GM12878 (cell line): ENCODE measurements around the gene NSUN5. TPM values are rescaled to one million over a fixed set of nuclear protein-coding genes. Genes with fewer than 3 reads are reported as not detected.

Experiments used
- ATAC-seq: fragments of 200-7000 bp; cut with Tn5 transposase; 3 replicates; pipeline ENCODE4 v1.9.1; 2020; ENCODE audit warnings: mild to moderate bottlenecking, moderate library complexity
- BruUV-seq: library from RNA; stranded (reverse); fragments of 400-500 nt; replicated peaks from 2 replicates; lab custom pipeline; 2021; lab: Mats Ljungman, UMichigan
- CTCF ChIA-PET: fragments of 300-600 bp; sonication (Branson Sonifier 250); formaldehyde crosslinking; extraction: SDS; loops from one replicate; lab custom pipeline; 2021; ENCODE audit warnings: inconsistent platforms; lab: Yijun Ruan, JAX
- POLR2A ChIA-PET: fragments of 350-600 bp; formaldehyde crosslinking; extraction: SDS; loops from one replicate; lab custom pipeline; 2021; ENCODE audit warnings: inconsistent platforms; lab: Charles Lee
- RAD21 ChIA-PET: fragments of 300-600 bp; sonication (Branson Sonifier 250); formaldehyde crosslinking; loops from one replicate; lab custom pipeline; 2023; ENCODE audit warnings: antibody characterized with exemption; ENCODE audit not compliant: unreplicated experiment; lab: Charles Lee
- SMC1A ChIA-PET: fragments of 300-600 bp; sonication (Branson Sonifier 250); formaldehyde crosslinking; loops from one replicate; lab custom pipeline; 2023; ENCODE audit not compliant: unreplicated experiment, uncharacterized antibody; lab: Charles Lee
- DNase-seq: peaks from one replicate; pipeline ENCODE4 v3.0.0-alpha.2; 2011; ENCODE audit warnings: low read depth, low spot score
- FAIRE-seq: peaks from 3 replicates; lab custom pipeline; 2011; peaks lifted over from hg19 to GRCh38; lab: Jason Lieb, UNC
- H2AFZ ChIP-seq: 2 replicates; pipeline ENCODE4 v1.6.0; 2011; ENCODE audit warnings: low read depth, low read length, control low read depth; ENCODE audit not compliant: control insufficient read depth
- H3K27ac ChIP-seq: 2 replicates; pipeline ENCODE4 v1.5.1; 2011; ENCODE audit warnings: control low read depth; ENCODE audit not compliant: control insufficient read depth, insufficient read depth
- H3K27me3 ChIP-seq, 2 experiments: replicated peaks in 1 of 2; 2 replicates each; pipeline versions ENCODE4 v1.6.0 to v1.6.1; 2011; ENCODE audit warnings: low read length in 1 of 2; ENCODE audit not compliant: control insufficient read depth in 2 of 2, insufficient read depth in 2 of 2
- H3K36me3 ChIP-seq, 2 experiments: 2 replicates each; pipeline ENCODE4 v1.5.1; 2011; ENCODE audit warnings: low read length in 1 of 2; ENCODE audit not compliant: control insufficient read depth in 2 of 2, insufficient read depth in 2 of 2
- H3K4me1 ChIP-seq: 2 replicates; pipeline ENCODE4 v1.6.1; 2011; ENCODE audit warnings: mild to moderate bottlenecking, low read length, moderate library complexity, mixed read lengths; ENCODE audit not compliant: control insufficient read depth, insufficient read depth
- H3K4me2 ChIP-seq: 2 replicates; pipeline ENCODE4 v1.6.0; 2011; ENCODE audit warnings: control low read depth; ENCODE audit not compliant: control insufficient read depth, insufficient read depth
- H3K4me3 ChIP-seq: fragments of 200-600 bp; sonication (generic); 2 replicates; pipeline ENCODE4 v1.5.1; 2016
- H3K79me2 ChIP-seq: 2 replicates; pipeline ENCODE4 v1.6.0; 2011; ENCODE audit warnings: low read length; ENCODE audit not compliant: control insufficient read depth, insufficient read depth
- H3K9ac ChIP-seq: 2 replicates; pipeline ENCODE4 v1.8.0; 2011; ENCODE audit warnings: low read length, control low read depth, mixed read lengths; ENCODE audit not compliant: control insufficient read depth, insufficient read depth
- H3K9me3 ChIP-seq: replicated peaks from 3 replicates; pipeline ENCODE4 v1.5.1; 2011; ENCODE audit warnings: mild to moderate bottlenecking, low read length; ENCODE audit not compliant: control insufficient read depth, insufficient read depth
- H4K20me1 ChIP-seq: 2 replicates; pipeline ENCODE4 v1.6.0; 2011; ENCODE audit not compliant: control insufficient read depth, insufficient read depth
- ASH2L ChIP-seq: fragments of 300-600, 200-600 bp; sonication (generic); IDR thresholded peaks from 2 replicates; pipeline ENCODE4 v1.6.1; 2017; ENCODE audit warnings: low read depth, mild to moderate bottlenecking, borderline replicate concordance
- EGR1 ChIP-seq, 2 experiments: IDR thresholded peaks; 1 replicate in 1 of 2; 2 replicates in 1 of 2; pipeline ENCODE4 v1.6.1; 2011 to 2012; ENCODE audit warnings: low read depth in 2 of 2, low read length in 2 of 2, borderline replicate concordance in 1 of 2, mild to moderate bottlenecking in 1 of 2, moderate library complexity in 1 of 2
- FOXK2 ChIP-seq: fragments of 450-650 bp; IDR thresholded peaks from 2 replicates; pipeline ENCODE4 v1.6.1; 2017; ENCODE audit warnings: mild to moderate bottlenecking, moderate library complexity
- MEF2A ChIP-seq: IDR thresholded peaks from 2 replicates; pipeline ENCODE4 v1.6.1; 2011; ENCODE audit warnings: low read depth, mild to moderate bottlenecking, low read length, moderate library complexity; ENCODE audit not compliant: insufficient read depth
- MTA3 ChIP-seq: IDR thresholded peaks from 2 replicates; pipeline ENCODE4 v1.6.1; 2012; ENCODE audit warnings: low read length, inconsistent platforms, borderline replicate concordance
- PAX5 ChIP-seq: IDR thresholded peaks from 2 replicates; pipeline ENCODE4 v1.6.1; 2011; ENCODE audit warnings: low read depth, low read length, borderline replicate concordance
- POLR2AphosphoS2 ChIP-seq: IDR thresholded peaks from 2 replicates; pipeline ENCODE4 v1.6.1; 2011; ENCODE audit warnings: low read depth, mild to moderate bottlenecking, low read length, improper control_type of control experiment, moderate library complexity
- SMAD5 ChIP-seq: IDR thresholded peaks from 2 replicates; pipeline ENCODE4 v1.6.1; 2016; ENCODE audit warnings: antibody characterized with exemption, low read depth
- TCF12 ChIP-seq: IDR thresholded peaks from 2 replicates; pipeline ENCODE4 v1.6.1; 2011; ENCODE audit warnings: low read depth, mild to moderate bottlenecking, low read length
- TCF3 ChIP-seq: IDR thresholded peaks from 2 replicates; pipeline ENCODE4 v1.6.1; 2012; ENCODE audit warnings: low read depth, mild to moderate bottlenecking, low read length, borderline replicate concordance; ENCODE audit not compliant: insufficient read depth
- YBX1 ChIP-seq: fragments of 450-650 bp; IDR thresholded peaks from 2 replicates; pipeline ENCODE4 v1.6.1; 2016; ENCODE audit warnings: antibody characterized with exemption
- ZNF274 ChIP-seq: IDR thresholded peaks from one replicate; pipeline ENCODE4 v1.8.0; 2011; ENCODE audit not compliant: insufficient read length, insufficient read depth
- WGBS: methylation state at CpG from one replicate; pipeline ENCODE4 v1.1.6; 2016; ENCODE audit warnings: low lambda C conversion rate; ENCODE audit not compliant: insufficient replicate concordance, insufficient coverage; ENCODE audit errors: missing lambda C conversion rate; 5-methylcytosine and 5-hydroxymethylcytosine counted together
- in situ Hi-C: fragments of 300-500 bp; cut with MboI; formaldehyde crosslinking; loops from 9 replicates; pipeline ENCODE4 v1.14.3; 2018; ENCODE audit warnings: mixed read lengths
- intact Hi-C: fragments of 100-400 bp; cut with micrococcal nuclease; formaldehyde crosslinking; loops from one replicate; pipeline ENCODE4 v1.14.2; 2022; ENCODE audit not compliant: unreplicated experiment
- polyA plus RNA-seq, 11 experiments: library from polyadenylated mRNA; depleted of rRNA in 4 of 11; unstranded in 6 of 11; stranded (reverse) in 5 of 11; fragments of >200 nt; fragmentation: Nextera tagmentation in 4 of 11; fragmentation: Illumina TruSeq in 1 of 11; extraction: Ambion mirVana in 4 of 11; extraction: Trizol in 1 of 11; gene quantifications; 1 replicate in 1 of 11; 2 replicates in 10 of 11; pipeline versions ENCODE4 v1.2.1 to v1.2.3, GENCODE V29; 2011 to 2016; ENCODE audit warnings: inconsistent platforms in 2 of 11, missing spikeins in 2 of 11, low read depth in 1 of 11
- total RNA-seq, 4 experiments: library from RNA; depleted of rRNA in 3 of 4; stranded (reverse); fragments of >200 nt in 3 of 4; fragmentation: Illumina TruSeq in 1 of 4; extraction: Trizol in 1 of 4; gene quantifications; 2 replicates each; pipeline versions ENCODE4 v1.2.1 to v1.2.3, GENCODE V29; 2013 to 2021
- TF ChIP-seq, protein P1 (sequence below): fragments of 450-650 bp; IDR thresholded peaks from 2 replicates; pipeline ENCODE4 v1.6.1; 2017; ENCODE audit warnings: low read depth, mild to moderate bottlenecking, moderate library complexity

NSUN5 gene
- total and polyA plus RNA-seq, 10 of the 15 experiments (the other 5 are each of a cell fraction or from before 2014, with no cell fraction given) = 2.0 to 63.4 (median 38.2) TPM

DNA sequence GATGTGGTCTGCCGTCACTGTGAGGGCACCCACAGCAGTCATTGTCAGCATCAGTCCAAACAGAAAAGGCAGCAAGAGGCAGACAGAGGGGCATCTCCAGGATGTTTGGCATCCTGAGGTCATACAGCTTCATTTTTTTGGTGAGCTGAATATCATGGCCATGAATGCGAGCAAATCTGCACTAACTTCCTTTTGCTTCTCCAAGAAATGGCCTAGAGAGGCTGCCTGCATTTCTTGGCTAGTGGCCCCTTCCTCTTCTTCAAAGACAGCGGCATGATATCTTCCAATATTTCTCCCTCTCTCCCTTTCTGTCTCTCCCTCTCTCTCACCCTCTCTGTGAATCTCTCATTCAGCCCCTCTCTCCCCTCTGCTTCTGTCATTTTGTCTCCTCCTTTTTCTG, 44.2 kb upstream of the NSUN5 start:
- RAD21 ChIA-PET = no interaction called here
- no peak for FAIRE-seq

GRCh38 chr7:73351447-73352167, 43.0 kb upstream of the NSUN5 start:
- intact Hi-C loops = no loop called here
- H3K4me3 ChIP-seq = no peak overlapping the region
- ChIA-PET POLR2A (no interaction called here), CTCF (interaction anchor here (1.2 kb wide), 1 partner anchor 100 kb away, joined by 3 read pairs; no protein-coding TSS in a partner anchor), RAD21 (no interaction called here), SMC1A (no interaction called here)
- ATAC-seq (no peak), DNase-seq (no peak), FAIRE-seq (peak; percentile 18)
- H3K4me1 ChIP-seq = no peaks in the 10 kb centered on the region
- WGBS = 44% methylated on average over 6 of the region's 6 CpGs
- BruUV-seq = no TSS peak
- H3K9me3 ChIP-seq = no peaks in the 10 kb centered on the region
- H2AFZ ChIP-seq = no peak overlapping the region
- H3K4me2 ChIP-seq = no peak overlapping the region
- H3K79me2 ChIP-seq = no peaks in the 10 kb centered on the region
- H3K36me3 ChIP-seq = no peaks in the 10 kb centered on the region
- no peaks in the 10 kb centered on the region for H4K20me1 ChIP-seq
- H3K9ac ChIP-seq = no peak overlapping the region
- H3K27me3 ChIP-seq = no peaks in the 10 kb centered on the region; a peak in 1 of 4 replicates
- in situ Hi-C loops = no loop called here
- no peak overlapping the region for H3K27ac ChIP-seq
- TF ChIP-seq FOXK2 (no peak), PAX5 (no peak), ASH2L (no peak), MEF2A (no peak), YBX1 (no peak), POLR2AphosphoS2 (no peak), TCF3 (no peak), ZNF274 (no peak), TCF12 (no peak)
- TF ChIP-seq, protein P1, sequence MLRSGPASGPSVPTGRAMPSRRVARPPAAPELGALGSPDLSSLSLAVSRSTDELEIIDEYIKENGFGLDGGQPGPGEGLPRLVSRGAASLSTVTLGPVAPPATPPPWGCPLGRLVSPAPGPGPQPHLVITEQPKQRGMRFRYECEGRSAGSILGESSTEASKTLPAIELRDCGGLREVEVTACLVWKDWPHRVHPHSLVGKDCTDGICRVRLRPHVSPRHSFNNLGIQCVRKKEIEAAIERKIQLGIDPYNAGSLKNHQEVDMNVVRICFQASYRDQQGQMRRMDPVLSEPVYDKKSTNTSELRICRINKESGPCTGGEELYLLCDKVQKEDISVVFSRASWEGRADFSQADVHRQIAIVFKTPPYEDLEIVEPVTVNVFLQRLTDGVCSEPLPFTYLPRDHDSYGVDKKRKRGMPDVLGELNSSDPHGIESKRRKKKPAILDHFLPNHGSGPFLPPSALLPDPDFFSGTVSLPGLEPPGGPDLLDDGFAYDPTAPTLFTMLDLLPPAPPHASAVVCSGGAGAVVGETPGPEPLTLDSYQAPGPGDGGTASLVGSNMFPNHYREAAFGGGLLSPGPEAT = no peak

More for the DNA sequence above, 44.2 kb upstream of the NSUN5 start:
- H3K27ac ChIP-seq = no peak overlapping the region
- no peaks in the 10 kb centered on the region for H3K79me2 ChIP-seq
- no peaks in the 10 kb centered on the region for H3K4me1 ChIP-seq
- TF ChIP-seq YBX1 (no peak), POLR2AphosphoS2 (no peak), MTA3 (no peak), EGR1 (IDR thresholded peaks at IDR 0.05; ENCODE audit: borderline replicate concordance in 1 of 2, low read depth in 2 of 2, low read length in 2 of 2) (no peak), SMAD5 (no peak)
- no peaks in the 10 kb centered on the region for H3K36me3 ChIP-seq
- no peak overlapping the region for H2AFZ ChIP-seq
- ATAC-seq = no peak
- no peaks in the 10 kb centered on the region for H4K20me1 ChIP-seq
- SMC1A ChIA-PET = interaction anchor here (0.5 kb wide), 1 partner anchor 676 kb away, joined by 3 read pairs; no protein-coding TSS in a partner anchor
- WGBS = 59% methylated on average over 3 of the region's 3 CpGs
- POLR2A ChIA-PET = no interaction called here
- CTCF ChIA-PET = interaction anchor here (1.2 kb wide), 1 partner anchor 99 kb away, joined by 3 read pairs; no protein-coding TSS in a partner anchor
- DNase-seq = no peak
- no peaks in the 10 kb centered on the region; a peak in 1 of 4 replicates for H3K27me3 ChIP-seq
- BruUV-seq = no TSS peak
- intact Hi-C loops (no loop called here), in situ Hi-C loops (no loop called here)
- no peak overlapping the region for H3K9ac ChIP-seq
- H3K9me3 ChIP-seq = no peaks in the 10 kb centered on the region
- H3K4me2 ChIP-seq = no peak overlapping the region
- no peak overlapping the region for H3K4me3 ChIP-seq
